HG03432 (cell line): ENCODE results near the gene ZNF516.

Experiments used
- ATAC-seq: cut with Tn5 transposase; IDR thresholded peaks from one replicate; pipeline ENCODE4 v1.9.1; 2021; ENCODE audit warnings: mild to moderate bottlenecking, moderate library complexity; ENCODE audit not compliant: unreplicated experiment

ZNF516 gene

GRCh38 chr18:76402026-76402990 is 92.7 kb downstream of the ZNF516 start:
- ATAC-seq = no peak

GRCh38 chr18:76401498-76401897 is 93.5 kb downstream of the ZNF516 start:
- ATAC-seq = no peak

GRCh38 chr18:76399613-76400391 is 95.2 kb downstream of the ZNF516 start:
- ATAC-seq = no peak

DNA sequence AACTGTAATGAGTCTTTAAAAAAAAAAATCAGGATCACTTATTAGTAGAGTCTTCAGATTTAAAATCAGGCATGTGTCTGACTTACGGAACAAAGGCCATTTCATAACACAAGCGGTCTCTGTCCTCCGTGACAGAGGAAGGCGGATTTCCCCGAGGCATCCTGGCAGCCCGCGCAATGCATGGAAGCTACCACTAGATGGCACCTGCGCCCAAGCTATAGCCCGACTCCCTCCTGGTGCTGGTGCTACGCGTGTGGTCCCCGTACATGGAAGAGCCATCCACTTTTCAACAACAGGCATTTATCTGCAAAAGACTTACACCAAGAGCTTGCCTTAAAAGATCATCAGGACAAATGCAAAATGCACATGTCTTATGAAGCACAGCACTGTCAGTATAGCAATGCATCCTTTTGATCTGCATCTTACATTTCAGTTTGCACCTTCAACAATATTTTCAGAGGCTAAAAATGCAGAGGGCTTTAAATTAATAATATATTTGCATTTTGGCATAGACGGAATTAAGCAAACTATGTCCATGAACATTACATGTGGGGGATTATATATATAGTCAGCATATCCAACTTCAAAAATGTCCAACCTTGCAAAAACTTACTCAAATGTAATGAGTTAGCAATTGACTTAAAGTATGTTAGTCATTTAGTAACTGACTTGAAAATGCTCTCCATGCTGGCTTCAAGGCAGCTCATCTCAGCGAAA is 96.0 kb downstream of the ZNF516 start:
- ATAC-seq = peak; percentile 94

DNA sequence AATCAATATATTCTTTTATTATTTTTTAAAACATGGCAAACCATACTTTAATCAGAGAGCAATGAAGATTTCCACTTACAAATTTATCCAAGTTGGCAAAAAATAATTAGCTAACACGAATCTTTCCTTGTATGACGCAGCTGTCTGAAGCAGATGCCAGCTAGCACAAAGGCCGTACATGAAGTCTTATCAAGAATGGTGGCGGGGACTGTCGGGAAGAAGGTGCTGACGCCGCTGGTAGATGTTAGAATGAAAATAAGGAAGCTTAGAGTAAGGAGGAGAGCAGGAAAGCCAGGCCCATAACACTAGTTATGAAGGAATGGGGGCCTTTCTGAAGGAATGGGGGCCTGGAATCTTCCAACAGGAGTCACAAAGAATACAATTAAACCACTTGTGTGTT is 96.7 kb downstream of the ZNF516 start:
- ATAC-seq = no peak

- no peak for ATAC-seq
Measured at GRCh38 chr18:76397631-76398030, 97.4 kb downstream of the ZNF516 start.

DNA sequence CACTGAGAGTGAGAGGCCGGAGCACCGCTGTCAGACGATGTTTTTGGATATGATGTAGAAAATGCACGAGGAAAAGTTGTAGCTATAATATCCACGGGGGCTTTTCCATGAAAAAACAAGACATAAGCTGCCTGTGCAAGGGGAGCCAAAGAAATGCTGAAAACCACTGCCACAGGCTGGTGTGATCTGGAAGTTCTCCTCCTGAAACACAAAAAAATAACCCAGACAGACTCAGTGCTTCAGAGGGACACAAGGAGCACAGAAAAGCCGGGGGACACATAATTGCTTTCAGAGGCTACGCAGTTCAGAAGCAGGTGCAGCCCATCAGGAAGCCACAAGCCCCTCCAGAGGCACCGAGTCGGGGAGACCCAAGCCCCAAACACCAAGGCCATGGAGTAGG is 98.2 kb downstream of the ZNF516 start:
- ATAC-seq = no peak

- ATAC-seq = no peak
Measured at GRCh38 chr18:76395609-76396008, 99.4 kb downstream of the ZNF516 start.

DNA sequence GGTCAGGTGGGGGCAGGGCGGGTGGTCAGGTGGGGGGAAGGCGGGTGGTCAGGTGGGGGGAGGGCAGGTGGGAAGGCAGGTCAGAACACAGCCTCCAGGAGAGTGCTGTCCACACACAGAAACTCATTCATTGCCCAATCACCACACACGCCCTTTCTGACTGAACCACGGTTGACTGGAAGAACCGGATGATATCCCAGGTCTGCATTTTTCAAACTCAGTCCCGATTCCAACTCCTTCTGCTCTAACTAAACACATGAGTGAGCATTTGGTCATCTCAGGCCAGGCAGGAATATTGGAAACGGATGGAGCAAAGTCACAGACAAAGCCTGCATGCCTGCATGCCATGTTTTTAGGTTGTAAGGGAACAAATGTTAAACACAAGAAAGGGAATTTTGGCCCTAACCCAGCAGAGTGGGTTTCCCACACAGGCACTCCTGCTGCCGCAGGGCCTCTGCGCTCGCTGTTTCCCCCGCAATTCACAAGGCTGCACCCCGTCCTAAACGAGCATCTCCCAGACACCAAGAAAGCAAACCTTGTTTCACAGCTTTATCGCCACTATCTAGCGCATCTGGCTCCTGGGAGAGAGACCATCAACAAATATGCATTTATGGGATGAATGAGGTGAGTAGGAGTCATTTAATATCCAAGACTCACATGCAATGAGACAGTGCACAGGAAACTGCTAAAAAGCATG is 100.1 kb downstream of the ZNF516 start:
- no peak for ATAC-seq

- no peak for ATAC-seq
Measured at GRCh38 chr18:76392349-76392748, 102.7 kb downstream of the ZNF516 start.

- ATAC-seq = no peak
Measured at GRCh38 chr18:76391746-76392145, 103.3 kb downstream of the ZNF516 start.

DNA sequence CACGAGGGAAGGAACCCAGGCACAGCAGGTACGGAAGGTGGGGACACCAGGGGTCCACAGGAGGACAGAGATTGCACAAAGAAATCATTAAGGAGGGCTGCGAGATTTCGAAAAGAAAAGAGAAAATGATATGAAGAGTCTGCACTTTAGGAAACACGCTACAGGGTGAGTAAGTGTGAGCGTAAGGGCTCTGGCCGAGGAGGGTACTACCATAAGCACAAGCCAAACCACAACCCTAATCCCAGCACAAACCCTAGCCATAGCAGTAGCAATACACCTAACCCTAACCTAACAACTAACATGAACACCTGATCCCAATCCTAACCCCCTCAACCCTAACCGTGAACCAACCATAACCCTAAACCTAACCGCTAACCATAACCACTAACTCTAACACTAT is 104.0 kb downstream of the ZNF516 start:
- ATAC-seq = no peak

- ATAC-seq = no peak
Measured at GRCh38 chr18:76390452-76391035, 104.5 kb downstream of the ZNF516 start.

GRCh38 chr18:76389716-76390115 is 105.3 kb downstream of the ZNF516 start:
- no peak for ATAC-seq

GRCh38 chr18:76388891-76389423 is 106.1 kb downstream of the ZNF516 start:
- no peak for ATAC-seq

GRCh38 chr18:76388261-76388660 is 106.8 kb downstream of the ZNF516 start:
- no peak for ATAC-seq

GRCh38 chr18:76387608-76388007 is 107.4 kb downstream of the ZNF516 start:
- ATAC-seq = no peak

DNA sequence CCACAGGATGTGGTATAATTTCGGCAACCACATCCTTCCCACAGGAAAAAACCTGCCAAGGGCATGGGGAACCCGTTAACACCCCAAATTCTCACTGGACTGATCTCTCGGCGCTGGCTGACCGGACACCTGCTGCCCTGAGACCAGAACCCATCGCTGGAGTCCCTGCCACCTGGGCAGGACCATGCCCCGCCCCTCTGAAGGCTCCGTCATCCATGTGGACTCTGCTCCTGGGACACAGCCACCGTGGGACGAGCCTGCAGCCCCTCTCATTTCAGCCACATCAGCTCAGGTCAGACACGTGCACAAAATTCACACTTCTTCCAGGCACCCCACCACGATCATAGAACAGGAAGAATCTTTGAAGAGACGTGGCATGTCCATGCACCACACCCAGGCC is 108.2 kb downstream of the ZNF516 start:
- no peak for ATAC-seq

GRCh38 chr18:76386071-76386470 is 109.0 kb downstream of the ZNF516 start:
- no peak for ATAC-seq

GRCh38 chr18:76385681-76385975 is 109.4 kb downstream of the ZNF516 start:
- ATAC-seq = no peak
